Endothelial cell of umbilical vein (primary cell): ENCODE results near the gene WNK4.

Experiments used
- EZH2 ChIP-seq: IDR thresholded peaks from 2 replicates; pipeline ENCODE4 v1.6.1; 2012; ENCODE audit warnings: borderline replicate concordance, low read depth, mild to moderate bottlenecking, moderate library complexity, low read length, inconsistent platforms; ENCODE audit not compliant: severe bottlenecking
- JUN ChIP-seq: IDR thresholded peaks from 2 replicates; pipeline ENCODE4 v1.6.1; 2011; ENCODE audit warnings: borderline replicate concordance, low read depth; ENCODE audit not compliant: insufficient read length, insufficient read depth
- MYC ChIP-seq: IDR thresholded peaks from one replicate; pipeline ENCODE4 v1.6.1; 2011; ENCODE audit warnings: mild to moderate bottlenecking, low read depth, low read length
- POLR2A ChIP-seq: IDR thresholded peaks from 2 replicates; pipeline ENCODE4 v1.6.1; 2012; ENCODE audit warnings: low read depth, mild to moderate bottlenecking, control low read depth, low read length
- POLR2AphosphoS5 ChIP-seq: IDR thresholded peaks from 2 replicates; pipeline ENCODE4 v1.6.1; 2012; ENCODE audit warnings: low read depth, mild to moderate bottlenecking, control low read depth, low read length, moderate library complexity; ENCODE audit not compliant: insufficient read depth
- TF ChIP-seq, protein P1 (sequence below): IDR thresholded peaks from 2 replicates; pipeline ENCODE4 v1.6.1; 2011; ENCODE audit not compliant: insufficient read depth, insufficient read length
- TF ChIP-seq, protein P2 (sequence below), 2 donors: IDR thresholded peaks; 1 replicate in 1 of 2; 2 replicates in 1 of 2; pipeline ENCODE4 v1.5.1; 2011; ENCODE audit warnings: low read length in 2 of 2, mild to moderate bottlenecking in 2 of 2, moderate library complexity in 2 of 2, control low read depth in 1 of 2, inconsistent platforms in 1 of 2, low read depth in 1 of 2; ENCODE audit not compliant: insufficient read depth in 1 of 2; ENCODE audit errors: extremely low read depth in 1 of 2

DNA sequence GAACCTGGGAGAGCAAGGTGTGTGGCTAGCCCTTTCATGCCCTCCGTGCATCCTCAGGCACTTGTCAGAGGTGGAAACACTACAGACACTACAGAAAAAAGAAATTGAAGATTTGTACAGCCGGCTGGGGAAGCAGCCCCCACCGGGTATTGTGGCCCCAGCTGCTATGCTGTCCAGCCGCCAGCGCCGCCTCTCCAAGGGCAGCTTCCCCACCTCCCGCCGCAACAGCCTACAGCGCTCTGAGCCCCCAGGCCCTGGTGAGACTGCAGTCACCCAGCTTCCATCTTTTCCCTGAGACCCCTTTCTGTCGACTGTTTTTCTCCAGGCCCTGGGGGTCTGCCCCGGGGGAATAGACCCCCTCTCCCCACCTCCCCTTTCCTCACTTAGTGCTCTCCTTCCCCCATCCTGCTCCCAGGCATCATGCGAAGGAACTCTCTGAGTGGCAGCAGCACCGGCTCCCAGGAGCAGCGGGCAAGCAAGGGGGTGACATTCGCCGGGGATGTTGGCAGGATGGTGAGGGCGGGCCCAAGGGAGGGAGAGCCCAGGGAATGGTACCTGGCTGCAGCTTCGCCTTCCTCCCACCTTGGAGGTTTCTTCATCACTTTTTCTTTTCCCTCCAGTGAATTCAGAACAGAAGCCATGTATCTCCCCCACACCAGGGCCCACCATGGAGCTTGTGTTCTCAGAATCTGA, 15.8 kb downstream of the WNK4 start:
- TF ChIP-seq MYC (no peak), EZH2 (no peak), JUN (no peak), POLR2A (no peak), POLR2AphosphoS5 (no peak)
- TF ChIP-seq, protein P1, sequence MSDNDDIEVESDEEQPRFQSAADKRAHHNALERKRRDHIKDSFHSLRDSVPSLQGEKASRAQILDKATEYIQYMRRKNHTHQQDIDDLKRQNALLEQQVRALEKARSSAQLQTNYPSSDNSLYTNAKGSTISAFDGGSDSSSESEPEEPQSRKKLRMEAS = no peak
- TF ChIP-seq, protein P2, sequence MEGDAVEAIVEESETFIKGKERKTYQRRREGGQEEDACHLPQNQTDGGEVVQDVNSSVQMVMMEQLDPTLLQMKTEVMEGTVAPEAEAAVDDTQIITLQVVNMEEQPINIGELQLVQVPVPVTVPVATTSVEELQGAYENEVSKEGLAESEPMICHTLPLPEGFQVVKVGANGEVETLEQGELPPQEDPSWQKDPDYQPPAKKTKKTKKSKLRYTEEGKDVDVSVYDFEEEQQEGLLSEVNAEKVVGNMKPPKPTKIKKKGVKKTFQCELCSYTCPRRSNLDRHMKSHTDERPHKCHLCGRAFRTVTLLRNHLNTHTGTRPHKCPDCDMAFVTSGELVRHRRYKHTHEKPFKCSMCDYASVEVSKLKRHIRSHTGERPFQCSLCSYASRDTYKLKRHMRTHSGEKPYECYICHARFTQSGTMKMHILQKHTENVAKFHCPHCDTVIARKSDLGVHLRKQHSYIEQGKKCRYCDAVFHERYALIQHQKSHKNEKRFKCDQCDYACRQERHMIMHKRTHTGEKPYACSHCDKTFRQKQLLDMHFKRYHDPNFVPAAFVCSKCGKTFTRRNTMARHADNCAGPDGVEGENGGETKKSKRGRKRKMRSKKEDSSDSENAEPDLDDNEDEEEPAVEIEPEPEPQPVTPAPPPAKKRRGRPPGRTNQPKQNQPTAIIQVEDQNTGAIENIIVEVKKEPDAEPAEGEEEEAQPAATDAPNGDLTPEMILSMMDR (IDR thresholded peaks at IDR 0.05; ENCODE audit: extremely low read depth in 1 of 2, insufficient read depth in 1 of 2, low read depth in 1 of 2, low read length in 2 of 2) = no peak
